Measurements from ENCODE around the gene CPNE5. TPM values are rescaled to one million over a fixed set of nuclear protein-coding genes. Genes with fewer than 3 reads are reported as not detected.
A peak's percentile ranks its signal among the peaks of the same experiment; 100 is the strongest.

Gene CPNE5
- total RNA-seq, 1 donor, result not detected

DNA sequence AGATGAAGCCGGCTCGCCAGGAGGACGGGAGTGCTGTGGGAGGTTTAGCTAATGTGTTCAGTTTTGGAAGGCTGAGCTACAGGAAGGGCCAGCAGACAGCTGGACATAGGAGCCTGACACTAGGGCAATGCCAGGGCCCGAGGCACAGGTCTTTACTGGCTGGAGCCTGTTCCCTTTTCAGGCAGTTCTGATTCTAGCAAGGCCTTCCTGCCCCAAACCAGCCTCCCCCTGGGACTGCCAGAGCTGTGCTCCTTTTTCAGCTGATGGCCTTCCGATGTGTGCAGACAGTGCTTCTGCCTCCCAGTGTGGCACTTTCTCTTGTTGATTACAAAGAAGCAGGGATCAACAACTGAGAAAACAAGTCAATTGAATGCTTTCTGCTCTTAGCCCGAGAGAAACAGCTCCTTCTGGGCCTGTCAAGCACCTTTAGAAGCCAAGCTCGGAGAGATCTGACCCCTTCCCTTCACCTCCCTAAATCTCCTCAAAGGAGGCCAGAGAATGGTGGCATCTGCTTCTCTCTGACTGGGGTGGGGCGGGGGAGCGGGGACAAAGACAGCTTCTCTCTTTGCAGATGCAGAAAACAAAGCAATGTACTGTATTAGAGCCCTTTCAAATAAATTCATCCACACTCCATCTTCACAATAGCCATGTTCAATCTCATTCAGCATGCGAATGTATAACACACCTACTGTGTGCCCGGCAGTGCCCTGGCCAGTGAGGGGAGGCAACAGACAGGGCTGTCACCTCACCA, 78.4 kb downstream of the CPNE5 start:
- no peaks in the 10 kb centered on the region for H3K9me3 ChIP-seq (ENCODE audit: low read depth, low read length)
- H3K4me3 ChIP-seq (ENCODE audit: insufficient read depth, low read length), result no peak overlapping the region
- H3K4me2 ChIP-seq (ENCODE audit: insufficient read depth, low read length), result no peak overlapping the region
- H4K20me1 ChIP-seq (ENCODE audit: insufficient read depth, low read length), result no peaks in the 10 kb centered on the region
- peaks cover 3% of the 10 kb centered on the region for H3K4me1 ChIP-seq (ENCODE audit: insufficient read depth, low read length)
- no peak for DNase-seq (ENCODE audit: insufficient read length, low spot score, missing footprints)
- no peaks in the 10 kb centered on the region for H3K36me3 ChIP-seq (ENCODE audit: insufficient read depth, low read length)
- TF ChIP-seq, protein P1, sequence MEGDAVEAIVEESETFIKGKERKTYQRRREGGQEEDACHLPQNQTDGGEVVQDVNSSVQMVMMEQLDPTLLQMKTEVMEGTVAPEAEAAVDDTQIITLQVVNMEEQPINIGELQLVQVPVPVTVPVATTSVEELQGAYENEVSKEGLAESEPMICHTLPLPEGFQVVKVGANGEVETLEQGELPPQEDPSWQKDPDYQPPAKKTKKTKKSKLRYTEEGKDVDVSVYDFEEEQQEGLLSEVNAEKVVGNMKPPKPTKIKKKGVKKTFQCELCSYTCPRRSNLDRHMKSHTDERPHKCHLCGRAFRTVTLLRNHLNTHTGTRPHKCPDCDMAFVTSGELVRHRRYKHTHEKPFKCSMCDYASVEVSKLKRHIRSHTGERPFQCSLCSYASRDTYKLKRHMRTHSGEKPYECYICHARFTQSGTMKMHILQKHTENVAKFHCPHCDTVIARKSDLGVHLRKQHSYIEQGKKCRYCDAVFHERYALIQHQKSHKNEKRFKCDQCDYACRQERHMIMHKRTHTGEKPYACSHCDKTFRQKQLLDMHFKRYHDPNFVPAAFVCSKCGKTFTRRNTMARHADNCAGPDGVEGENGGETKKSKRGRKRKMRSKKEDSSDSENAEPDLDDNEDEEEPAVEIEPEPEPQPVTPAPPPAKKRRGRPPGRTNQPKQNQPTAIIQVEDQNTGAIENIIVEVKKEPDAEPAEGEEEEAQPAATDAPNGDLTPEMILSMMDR (IDR thresholded peaks at IDR 0.05; ENCODE audit: extremely low read depth, low read depth, low read length), result no peak
- no peaks in the 10 kb centered on the region for H3K79me2 ChIP-seq (ENCODE audit: insufficient read depth, low read length)
- no peak overlapping the region for H3K27ac ChIP-seq (ENCODE audit: low read depth, low read length)
- no peaks in the 10 kb centered on the region for H3K27me3 ChIP-seq (ENCODE audit: insufficient read depth, low read length)
- H2AFZ ChIP-seq (ENCODE audit: low read length), result no peak overlapping the region

GRCh38 chr6:36759148-36759759, 80.0 kb downstream of the CPNE5 start:
- TF ChIP-seq, protein P1 (IDR thresholded peaks at IDR 0.05; ENCODE audit: extremely low read depth, low read depth, low read length), result peak; percentile 88
- H3K4me2 ChIP-seq (ENCODE audit: insufficient read depth, low read length), result no peak overlapping the region
- no peaks in the 10 kb centered on the region for H3K27me3 ChIP-seq (ENCODE audit: insufficient read depth, low read length)
- H3K4me1 ChIP-seq (ENCODE audit: insufficient read depth, low read length), result no peaks in the 10 kb centered on the region
- H3K9me3 ChIP-seq (ENCODE audit: low read depth, low read length), result no peaks in the 10 kb centered on the region
- no peaks in the 10 kb centered on the region for H4K20me1 ChIP-seq (ENCODE audit: insufficient read depth, low read length)
- DNase-seq (ENCODE audit: insufficient read length, low spot score, missing footprints), result peak; percentile 97
- no peak overlapping the region for H3K4me3 ChIP-seq (ENCODE audit: insufficient read depth, low read length)
- no peaks in the 10 kb centered on the region for H3K79me2 ChIP-seq (ENCODE audit: insufficient read depth, low read length)
- H3K36me3 ChIP-seq (ENCODE audit: insufficient read depth, low read length), result no peaks in the 10 kb centered on the region
- no peak overlapping the region for H3K27ac ChIP-seq (ENCODE audit: low read depth, low read length)
- H2AFZ ChIP-seq (ENCODE audit: low read length), result no peak overlapping the region

GRCh38 chr6:36758516-36759147, 80.6 kb downstream of the CPNE5 start:
- TF ChIP-seq, protein P1 (IDR thresholded peaks at IDR 0.05; ENCODE audit: extremely low read depth, low read depth, low read length), result no peak
- Histone ChIP-seq H3K4me3 (ENCODE audit: insufficient read depth, low read length) (no peak overlapping the region), H2AFZ (ENCODE audit: low read length) (no peak overlapping the region), H3K27me3 (ENCODE audit: insufficient read depth, low read length) (no peaks in the 10 kb centered on the region), H3K9me3 (ENCODE audit: low read depth, low read length) (no peaks in the 10 kb centered on the region), H3K4me2 (ENCODE audit: insufficient read depth, low read length) (no peak overlapping the region), H3K36me3 (ENCODE audit: insufficient read depth, low read length) (no peaks in the 10 kb centered on the region), H3K4me1 (ENCODE audit: insufficient read depth, low read length) (no peaks in the 10 kb centered on the region), H3K27ac (ENCODE audit: low read depth, low read length) (no peak overlapping the region), H3K79me2 (ENCODE audit: insufficient read depth, low read length) (no peaks in the 10 kb centered on the region), H4K20me1 (ENCODE audit: insufficient read depth, low read length) (no peaks in the 10 kb centered on the region)
- DNase-seq (ENCODE audit: insufficient read length, low spot score, missing footprints), result no peak

- DNase-seq (ENCODE audit: insufficient read length, low spot score, missing footprints), result peak; percentile 61
- no peaks in the 10 kb centered on the region for H3K79me2 ChIP-seq (ENCODE audit: insufficient read depth, low read length)
- no peaks in the 10 kb centered on the region for H3K9me3 ChIP-seq (ENCODE audit: low read depth, low read length)
- no peaks in the 10 kb centered on the region for H3K27me3 ChIP-seq (ENCODE audit: insufficient read depth, low read length)
- TF ChIP-seq, protein P1 (IDR thresholded peaks at IDR 0.05; ENCODE audit: extremely low read depth, low read depth, low read length), result no peak
- H2AFZ ChIP-seq (ENCODE audit: low read length), result no peak overlapping the region
- H3K4me3 ChIP-seq (ENCODE audit: insufficient read depth, low read length), result no peak overlapping the region
- H3K4me1 ChIP-seq (ENCODE audit: insufficient read depth, low read length), result no peaks in the 10 kb centered on the region
- no peak overlapping the region for H3K4me2 ChIP-seq (ENCODE audit: insufficient read depth, low read length)
- H3K36me3 ChIP-seq (ENCODE audit: insufficient read depth, low read length), result no peaks in the 10 kb centered on the region
- H4K20me1 ChIP-seq (ENCODE audit: insufficient read depth, low read length), result no peaks in the 10 kb centered on the region
- no peak overlapping the region for H3K27ac ChIP-seq (ENCODE audit: low read depth, low read length)
Observed at GRCh38 chr6:36757943-36758508, 81.2 kb downstream of the CPNE5 start.
